T-helper 2 cell treated with Interferon-gamma antibody and Interleukin-4, amounts not matched to agents 5 μg/mL and 100 μg/mL, for 36 hours (primary cell): ENCODE results near the gene GNAI1.

Source experiments
- DNase-seq: peaks from one replicate; pipeline ENCODE4 v3.0.0; 2021; ENCODE audit warnings: low spot score
- H3K27ac Mint-ChIP-seq: one replicate; pipeline ENCODE4 v1.8.0; 2021; ENCODE audit warnings: mild to moderate bottlenecking, mixed read lengths
- H3K27me3 Mint-ChIP-seq: one replicate; pipeline ENCODE4 v1.8.0; 2021; ENCODE audit warnings: low read depth, mixed read lengths
- H3K36me3 Mint-ChIP-seq: one replicate; pipeline ENCODE4 v1.8.0; 2021; ENCODE audit warnings: low read depth, mixed read lengths
- H3K4me1 Mint-ChIP-seq: one replicate; pipeline ENCODE4 v1.8.0; 2021; ENCODE audit warnings: low read depth, mixed read lengths
- H3K4me3 Mint-ChIP-seq: one replicate; pipeline ENCODE4 v1.8.0; 2022; ENCODE audit warnings: mild to moderate bottlenecking, moderate library complexity, mixed read lengths
- H3K9me3 Mint-ChIP-seq: one replicate; pipeline ENCODE4 v1.8.0; 2021; ENCODE audit warnings: mixed read lengths

Gene GNAI1

GRCh38 chr7:80134536-80135308, at the start of gene GNAI1:
Gene GNAI1 (plus strand): TSS chr7:80134831. CDS start chr7:80135161, 330 bp downstream.
- peak; percentile 25 for DNase-seq
- Mint-ChIP-seq H3K9me3 (no peaks in the 10 kb centered on the region), H3K27ac (no peak within 1 kb of the TSS), H3K27me3 (peaks cover 59% of the 10 kb centered on the region), H3K4me1 (peaks cover 19% of the 10 kb centered on the region), H3K4me3 (peak within 1 kb of the TSS; percentile 76), H3K36me3 (no peaks in the 10 kb centered on the region)

- DNase-seq, result no peak
- peaks cover 2% of the 10 kb centered on the region for H3K27me3 Mint-ChIP-seq
- no peaks in the 10 kb centered on the region for H3K9me3 Mint-ChIP-seq
- H3K27ac Mint-ChIP-seq, result no peak overlapping the region
- no peaks in the 10 kb centered on the region for H3K36me3 Mint-ChIP-seq
- H3K4me3 Mint-ChIP-seq, result no peak overlapping the region
- H3K4me1 Mint-ChIP-seq, result no peaks in the 10 kb centered on the region
Observed at GRCh38 chr7:80087051-80087770, 47.4 kb upstream of the GNAI1 start.

- H3K4me1 Mint-ChIP-seq, result no peaks in the 10 kb centered on the region
- no peaks in the 10 kb centered on the region for H3K36me3 Mint-ChIP-seq
- H3K9me3 Mint-ChIP-seq, result no peaks in the 10 kb centered on the region
- H3K27ac Mint-ChIP-seq, result no peak overlapping the region
- peaks cover 2% of the 10 kb centered on the region for H3K27me3 Mint-ChIP-seq
- H3K4me3 Mint-ChIP-seq, result no peak overlapping the region
- DNase-seq, result no peak
Observed at GRCh38 chr7:80087771-80088170, 46.9 kb upstream of the GNAI1 start.

GRCh38 chr7:80088705-80089104, 45.9 kb upstream of the GNAI1 start:
- Mint-ChIP-seq H3K4me3 (no peak overlapping the region), H3K27me3 (peaks cover 2% of the 10 kb centered on the region), H3K36me3 (no peaks in the 10 kb centered on the region), H3K27ac (no peak overlapping the region), H3K9me3 (no peaks in the 10 kb centered on the region), H3K4me1 (no peaks in the 10 kb centered on the region)
- DNase-seq, result no peak

- no peaks in the 10 kb centered on the region for H3K36me3 Mint-ChIP-seq
- peaks cover 2% of the 10 kb centered on the region for H3K27me3 Mint-ChIP-seq
- H3K4me3 Mint-ChIP-seq, result no peak overlapping the region
- H3K27ac Mint-ChIP-seq, result no peak overlapping the region
- H3K9me3 Mint-ChIP-seq, result no peaks in the 10 kb centered on the region
- H3K4me1 Mint-ChIP-seq, result no peaks in the 10 kb centered on the region
- no peak for DNase-seq
Observed at GRCh38 chr7:80089366-80089765, 45.3 kb upstream of the GNAI1 start.

- Mint-ChIP-seq H3K36me3 (no peaks in the 10 kb centered on the region), H3K27me3 (peaks cover 2% of the 10 kb centered on the region), H3K27ac (no peak overlapping the region), H3K4me1 (no peaks in the 10 kb centered on the region), H3K4me3 (no peak overlapping the region), H3K9me3 (no peaks in the 10 kb centered on the region)
- no peak for DNase-seq
Observed at GRCh38 chr7:80093349-80093748, 41.3 kb upstream of the GNAI1 start.

- no peak for DNase-seq
- Mint-ChIP-seq H3K27me3 (peaks cover 3% of the 10 kb centered on the region), H3K36me3 (no peaks in the 10 kb centered on the region), H3K4me1 (no peaks in the 10 kb centered on the region), H3K4me3 (no peak overlapping the region), H3K9me3 (no peaks in the 10 kb centered on the region), H3K27ac (no peak overlapping the region)
Observed at GRCh38 chr7:80095545-80095944, 39.1 kb upstream of the GNAI1 start.

- H3K27me3 Mint-ChIP-seq, result peaks cover 3% of the 10 kb centered on the region
- H3K4me3 Mint-ChIP-seq, result no peak overlapping the region
- no peaks in the 10 kb centered on the region for H3K36me3 Mint-ChIP-seq
- no peaks in the 10 kb centered on the region for H3K9me3 Mint-ChIP-seq
- no peak overlapping the region for H3K27ac Mint-ChIP-seq
- no peak for DNase-seq
- H3K4me1 Mint-ChIP-seq, result no peaks in the 10 kb centered on the region
Observed at GRCh38 chr7:80097756-80098155, 36.9 kb upstream of the GNAI1 start.

- Mint-ChIP-seq H3K36me3 (no peaks in the 10 kb centered on the region), H3K27ac (no peak overlapping the region), H3K4me3 (no peak overlapping the region), H3K4me1 (no peaks in the 10 kb centered on the region), H3K27me3 (peaks cover 3% of the 10 kb centered on the region), H3K9me3 (no peaks in the 10 kb centered on the region)
- DNase-seq, result no peak
Observed at GRCh38 chr7:80098795-80099194, 35.8 kb upstream of the GNAI1 start.

- no peak overlapping the region for H3K4me3 Mint-ChIP-seq
- no peaks in the 10 kb centered on the region for H3K9me3 Mint-ChIP-seq
- peaks cover 3% of the 10 kb centered on the region for H3K27me3 Mint-ChIP-seq
- H3K27ac Mint-ChIP-seq, result no peak overlapping the region
- peaks cover under 1% of the 10 kb centered on the region for H3K4me1 Mint-ChIP-seq
- H3K36me3 Mint-ChIP-seq, result no peaks in the 10 kb centered on the region
- DNase-seq, result no peak
Observed at GRCh38 chr7:80100254-80100653, 34.4 kb upstream of the GNAI1 start.

- no peak overlapping the region for H3K4me3 Mint-ChIP-seq
- no peaks in the 10 kb centered on the region for H3K36me3 Mint-ChIP-seq
- peaks cover 21% of the 10 kb centered on the region for H3K4me1 Mint-ChIP-seq
- no peaks in the 10 kb centered on the region for H3K27me3 Mint-ChIP-seq
- no peaks in the 10 kb centered on the region for H3K9me3 Mint-ChIP-seq
- H3K27ac Mint-ChIP-seq, result no peak overlapping the region
- DNase-seq, result no peak
Observed at GRCh38 chr7:80105701-80106408, 28.8 kb upstream of the GNAI1 start.

- peak overlapping the region; percentile 41 for H3K4me3 Mint-ChIP-seq
- H3K9me3 Mint-ChIP-seq, result no peaks in the 10 kb centered on the region
- H3K27me3 Mint-ChIP-seq, result no peaks in the 10 kb centered on the region
- H3K27ac Mint-ChIP-seq, result peak overlapping the region; percentile 71
- H3K36me3 Mint-ChIP-seq, result no peaks in the 10 kb centered on the region
- H3K4me1 Mint-ChIP-seq, result peaks cover 21% of the 10 kb centered on the region
- DNase-seq, result no peak
Observed at GRCh38 chr7:80106498-80107113, 28.0 kb upstream of the GNAI1 start.

- Mint-ChIP-seq H3K4me1 (peaks cover 21% of the 10 kb centered on the region), H3K27ac (no peak overlapping the region), H3K4me3 (peak overlapping the region; percentile 41), H3K27me3 (no peaks in the 10 kb centered on the region), H3K36me3 (no peaks in the 10 kb centered on the region), H3K9me3 (no peaks in the 10 kb centered on the region)
- DNase-seq, result no peak
Observed at GRCh38 chr7:80107278-80107677, 27.4 kb upstream of the GNAI1 start.

GRCh38 chr7:80110376-80110775, 24.3 kb upstream of the GNAI1 start:
- Mint-ChIP-seq H3K9me3 (no peaks in the 10 kb centered on the region), H3K4me1 (peaks cover 19% of the 10 kb centered on the region), H3K36me3 (no peaks in the 10 kb centered on the region), H3K4me3 (no peak overlapping the region), H3K27me3 (peaks cover 3% of the 10 kb centered on the region), H3K27ac (no peak overlapping the region)
- DNase-seq, result no peak
